Measurements from ENCODE around the gene BRIP1. TPM values are rescaled to one million over a fixed set of nuclear protein-coding genes. Genes with fewer than 3 reads are reported as not detected.

BRIP1 gene
- total RNA-seq, 1 donor from 2014 or later: 5.2 TPM

DNA sequence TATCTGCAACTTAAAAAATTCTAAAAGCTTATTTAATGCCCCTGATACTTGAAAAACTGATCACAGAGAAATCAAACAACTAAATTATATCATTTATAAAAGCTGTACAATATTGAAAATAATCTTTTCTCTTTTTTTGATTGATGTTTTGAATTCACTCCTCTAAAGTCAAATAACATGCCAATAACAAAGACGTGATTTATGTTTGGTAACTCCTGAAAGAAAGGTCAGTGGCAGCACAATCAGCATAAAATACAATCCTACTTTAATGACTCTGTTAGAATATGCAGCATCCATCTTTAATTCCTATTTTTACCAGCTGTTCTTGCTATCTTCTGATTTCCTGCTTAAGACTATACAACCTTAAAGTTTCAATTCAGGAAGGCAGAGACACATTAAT lies 221.6 kb downstream of the BRIP1 start:
- H3K4me3 Mint-ChIP-seq (ENCODE audit: unreplicated experiment): no peak overlapping the region
- no peaks in the 10 kb centered on the region for H3K36me3 Mint-ChIP-seq (ENCODE audit: low read depth, unreplicated experiment)
- no peak overlapping the region for H3K27ac Mint-ChIP-seq (ENCODE audit: unreplicated experiment)
- H3K9me3 Mint-ChIP-seq (ENCODE audit: unreplicated experiment): no peaks in the 10 kb centered on the region
- H3K4me1 Mint-ChIP-seq (ENCODE audit: unreplicated experiment): no peaks in the 10 kb centered on the region
- TF ChIP-seq, protein P1, sequence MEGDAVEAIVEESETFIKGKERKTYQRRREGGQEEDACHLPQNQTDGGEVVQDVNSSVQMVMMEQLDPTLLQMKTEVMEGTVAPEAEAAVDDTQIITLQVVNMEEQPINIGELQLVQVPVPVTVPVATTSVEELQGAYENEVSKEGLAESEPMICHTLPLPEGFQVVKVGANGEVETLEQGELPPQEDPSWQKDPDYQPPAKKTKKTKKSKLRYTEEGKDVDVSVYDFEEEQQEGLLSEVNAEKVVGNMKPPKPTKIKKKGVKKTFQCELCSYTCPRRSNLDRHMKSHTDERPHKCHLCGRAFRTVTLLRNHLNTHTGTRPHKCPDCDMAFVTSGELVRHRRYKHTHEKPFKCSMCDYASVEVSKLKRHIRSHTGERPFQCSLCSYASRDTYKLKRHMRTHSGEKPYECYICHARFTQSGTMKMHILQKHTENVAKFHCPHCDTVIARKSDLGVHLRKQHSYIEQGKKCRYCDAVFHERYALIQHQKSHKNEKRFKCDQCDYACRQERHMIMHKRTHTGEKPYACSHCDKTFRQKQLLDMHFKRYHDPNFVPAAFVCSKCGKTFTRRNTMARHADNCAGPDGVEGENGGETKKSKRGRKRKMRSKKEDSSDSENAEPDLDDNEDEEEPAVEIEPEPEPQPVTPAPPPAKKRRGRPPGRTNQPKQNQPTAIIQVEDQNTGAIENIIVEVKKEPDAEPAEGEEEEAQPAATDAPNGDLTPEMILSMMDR (IDR thresholded peaks at IDR 0.05; ENCODE audit: unreplicated experiment): no peak
- no peak for DNase-seq (ENCODE audit: low spot score)
- H3K27me3 Mint-ChIP-seq (ENCODE audit: unreplicated experiment): no peaks in the 10 kb centered on the region

DNA sequence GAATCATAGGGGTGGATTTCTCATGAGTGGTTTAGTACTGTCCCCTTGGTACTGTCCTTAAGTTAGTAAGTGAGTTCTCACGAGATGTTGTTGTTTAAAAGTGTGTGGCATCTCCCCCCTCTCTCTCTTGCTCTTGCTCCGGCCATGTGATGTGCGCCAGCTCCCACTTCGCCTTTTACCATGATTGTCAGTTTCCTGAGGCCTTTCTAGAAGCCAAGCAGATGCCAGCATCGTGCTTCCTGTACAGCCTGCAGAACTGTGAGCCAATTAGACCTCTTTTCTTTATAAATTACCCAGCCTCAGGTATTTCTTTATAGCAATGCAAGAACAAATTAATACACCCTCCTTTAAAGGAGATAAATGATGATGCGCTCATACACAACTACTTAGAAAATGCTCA lies 222.2 kb downstream of the BRIP1 start:
- H3K27ac Mint-ChIP-seq (ENCODE audit: unreplicated experiment): no peak overlapping the region

DNA sequence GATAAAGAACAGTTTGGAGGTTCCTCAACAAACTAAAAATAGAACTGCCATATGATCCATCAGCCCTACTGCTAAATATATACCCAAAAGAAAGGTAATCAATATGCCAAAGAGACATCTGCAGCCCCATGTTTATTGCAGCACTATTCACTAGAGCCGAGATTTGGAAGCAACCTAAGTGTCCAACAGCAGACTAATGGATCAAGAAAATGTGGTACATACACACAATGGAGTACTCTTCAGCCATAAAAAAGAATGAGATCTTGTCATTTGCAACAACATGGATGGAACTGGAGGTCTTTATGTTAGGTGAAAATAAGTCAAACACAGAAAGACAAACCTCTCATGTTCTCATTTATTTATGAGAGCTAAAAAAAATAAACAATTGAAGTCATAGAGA lies 223.5 kb downstream of the BRIP1 start:
- Mint-ChIP-seq H3K4me1 (ENCODE audit: unreplicated experiment) (no peaks in the 10 kb centered on the region), H3K27me3 (ENCODE audit: unreplicated experiment) (no peaks in the 10 kb centered on the region), H3K9me3 (ENCODE audit: unreplicated experiment) (no peaks in the 10 kb centered on the region), H3K4me3 (ENCODE audit: unreplicated experiment) (no peak overlapping the region), H3K36me3 (ENCODE audit: low read depth, unreplicated experiment) (no peaks in the 10 kb centered on the region), H3K27ac (ENCODE audit: unreplicated experiment) (no peak overlapping the region)
- TF ChIP-seq, protein P1 (IDR thresholded peaks at IDR 0.05; ENCODE audit: unreplicated experiment): no peak
- no peak for DNase-seq (ENCODE audit: low spot score)

More for the DNA sequence above, 222.2 kb downstream of the BRIP1 start:
- no peak for DNase-seq (ENCODE audit: low spot score)
- Mint-ChIP-seq H3K9me3 (ENCODE audit: unreplicated experiment) (no peaks in the 10 kb centered on the region), H3K27me3 (ENCODE audit: unreplicated experiment) (no peaks in the 10 kb centered on the region), H3K4me3 (ENCODE audit: unreplicated experiment) (no peak overlapping the region), H3K4me1 (ENCODE audit: unreplicated experiment) (no peaks in the 10 kb centered on the region), H3K36me3 (ENCODE audit: low read depth, unreplicated experiment) (no peaks in the 10 kb centered on the region)
- TF ChIP-seq, protein P1 (IDR thresholded peaks at IDR 0.05; ENCODE audit: unreplicated experiment): no peak

DNA sequence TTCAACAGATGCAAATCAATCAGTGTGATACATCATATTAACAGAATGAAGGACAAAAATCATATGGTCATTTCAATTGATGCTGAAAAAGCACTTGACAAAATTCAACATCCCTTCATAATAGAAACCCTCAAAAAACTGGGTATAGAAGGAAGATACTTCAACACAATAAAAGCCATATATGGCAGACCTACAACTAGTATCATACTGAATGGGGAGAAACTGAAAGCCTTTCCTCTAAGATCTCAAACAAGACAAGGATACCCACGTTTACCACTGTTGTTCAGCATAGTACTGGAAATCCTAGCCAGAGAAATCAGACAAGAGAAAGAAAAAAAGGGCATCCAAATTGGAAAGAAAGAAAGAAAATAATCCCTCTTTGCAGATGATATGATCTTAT lies 225.2 kb downstream of the BRIP1 start:
- Mint-ChIP-seq H3K36me3 (ENCODE audit: low read depth, unreplicated experiment) (no peaks in the 10 kb centered on the region), H3K4me1 (ENCODE audit: unreplicated experiment) (no peaks in the 10 kb centered on the region), H3K27ac (ENCODE audit: unreplicated experiment) (no peak overlapping the region), H3K4me3 (ENCODE audit: unreplicated experiment) (no peak overlapping the region), H3K9me3 (ENCODE audit: unreplicated experiment) (no peaks in the 10 kb centered on the region), H3K27me3 (ENCODE audit: unreplicated experiment) (no peaks in the 10 kb centered on the region)
- no peak for DNase-seq (ENCODE audit: low spot score)
- TF ChIP-seq, protein P1 (IDR thresholded peaks at IDR 0.05; ENCODE audit: unreplicated experiment): no peak

DNA sequence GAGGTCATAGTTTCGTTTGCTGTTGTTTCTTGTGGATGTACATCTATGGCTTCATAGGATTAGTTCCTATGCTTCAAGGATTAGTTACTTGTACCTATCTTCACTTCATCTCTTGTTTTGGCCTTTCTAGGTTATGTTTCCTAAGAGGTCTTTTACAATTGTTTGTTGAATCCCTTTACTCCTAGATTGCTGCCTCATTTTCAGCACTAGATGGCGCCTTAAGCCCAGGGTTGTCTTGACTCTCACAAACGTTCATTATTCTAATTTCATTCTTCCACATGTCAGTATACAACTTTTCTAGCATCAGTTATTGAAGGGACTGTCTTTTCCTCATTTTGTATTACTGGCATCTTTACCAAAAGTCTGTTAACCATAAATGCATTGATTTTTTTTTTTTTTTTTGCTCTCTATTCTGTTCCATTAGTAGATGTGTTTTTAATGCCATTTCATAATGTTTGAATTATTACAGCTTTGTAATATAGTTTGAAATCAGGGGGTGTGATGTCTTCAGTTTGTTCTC lies 227.4 kb downstream of the BRIP1 start:
- peak; percentile 54 for DNase-seq (ENCODE audit: low spot score)
- Mint-ChIP-seq H3K4me1 (ENCODE audit: unreplicated experiment) (no peaks in the 10 kb centered on the region), H3K4me3 (ENCODE audit: unreplicated experiment) (no peak overlapping the region), H3K27ac (ENCODE audit: unreplicated experiment) (no peak overlapping the region), H3K27me3 (ENCODE audit: unreplicated experiment) (no peaks in the 10 kb centered on the region), H3K36me3 (ENCODE audit: low read depth, unreplicated experiment) (no peaks in the 10 kb centered on the region), H3K9me3 (ENCODE audit: unreplicated experiment) (no peaks in the 10 kb centered on the region)
- TF ChIP-seq, protein P1 (IDR thresholded peaks at IDR 0.05; ENCODE audit: unreplicated experiment): peak; percentile 64

Data from endothelial cell (in vitro differentiated cells).